HG02678 (cell line): ENCODE measurements around the gene PLA2G6.

Experiments
- ATAC-seq: cut with Tn5 transposase; IDR thresholded peaks from one replicate; pipeline ENCODE4 v1.9.1; 2021; ENCODE audit warnings: mild to moderate bottlenecking, moderate library complexity; ENCODE audit not compliant: unreplicated experiment

The PLA2G6 gene

DNA sequence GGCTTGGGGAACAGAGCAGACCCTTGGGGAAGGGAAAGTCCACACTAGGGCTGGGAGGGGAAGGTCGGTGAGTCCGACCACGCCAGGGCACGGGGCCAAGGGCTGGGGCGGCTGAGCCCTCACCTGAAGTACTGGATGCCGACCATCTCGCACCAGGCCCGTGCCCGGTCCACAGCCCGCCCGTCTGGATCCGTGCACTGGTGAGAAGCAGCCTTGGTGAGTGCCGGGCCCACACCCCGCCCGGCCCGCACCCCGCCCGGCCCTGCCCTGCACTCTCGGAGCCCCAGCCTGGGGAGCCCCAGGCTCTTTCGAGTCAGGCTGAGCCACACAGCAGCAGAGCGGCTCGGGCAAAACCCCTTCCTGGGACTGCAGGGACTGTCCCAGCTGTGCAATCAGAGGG lies 69.2 kb downstream of the PLA2G6 start:
- no peak for ATAC-seq

GRCh38 chr22:38111925-38112355 lies 69.7 kb downstream of the PLA2G6 start:
- ATAC-seq, result no peak

GRCh38 chr22:38110863-38111852 lies 70.5 kb downstream of the PLA2G6 start:
- no peak for ATAC-seq

DNA sequence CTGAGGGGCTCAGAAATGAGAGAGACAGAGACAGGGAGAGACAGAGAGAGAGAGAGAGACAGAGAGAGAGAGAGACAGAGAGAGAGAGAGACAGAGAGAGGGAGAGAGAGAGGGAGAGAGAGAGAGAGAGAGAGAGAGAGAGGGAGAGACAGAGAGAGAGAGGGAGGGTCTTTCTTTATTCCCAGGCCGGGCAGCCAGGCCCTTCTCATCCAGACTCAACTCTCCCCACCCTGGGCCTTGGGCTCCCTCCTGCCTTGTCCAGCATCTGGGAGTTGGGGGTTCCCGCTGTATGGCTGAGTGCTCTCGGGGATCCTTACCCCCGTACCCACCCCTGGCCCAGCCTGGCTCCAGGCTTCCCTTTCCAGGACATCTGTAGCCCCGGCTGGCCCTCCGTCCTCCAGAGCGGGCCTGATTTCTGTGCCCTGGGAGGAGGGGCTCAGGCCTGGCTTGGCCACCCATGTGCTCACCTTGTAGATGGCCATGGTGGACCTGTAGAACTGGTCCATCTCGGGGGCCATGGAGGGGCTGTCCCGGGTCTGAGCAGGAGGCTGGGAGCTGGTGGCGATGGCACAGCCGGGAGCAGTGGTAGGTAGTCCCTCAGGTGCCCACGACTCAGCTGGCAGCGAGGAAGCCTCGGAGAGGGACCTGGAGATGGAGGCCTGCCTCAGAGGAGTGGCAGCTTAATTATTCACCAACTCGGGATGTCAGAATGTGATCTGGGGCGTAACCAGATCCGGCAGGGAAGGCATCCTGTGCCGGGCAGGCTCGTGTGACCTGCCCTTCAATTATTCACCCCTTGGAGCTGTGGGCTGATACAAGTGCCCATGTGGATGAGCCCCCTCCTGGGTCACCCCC lies 71.4 kb downstream of the PLA2G6 start, which contains the start of gene BAIAP2L2:
Gene BAIAP2L2, minus strand, starts transcription at position 677 of the 855 bp plus-strand sequence. Its CDS starts 159 bp downstream, at position 518.
- no peak for ATAC-seq

DNA sequence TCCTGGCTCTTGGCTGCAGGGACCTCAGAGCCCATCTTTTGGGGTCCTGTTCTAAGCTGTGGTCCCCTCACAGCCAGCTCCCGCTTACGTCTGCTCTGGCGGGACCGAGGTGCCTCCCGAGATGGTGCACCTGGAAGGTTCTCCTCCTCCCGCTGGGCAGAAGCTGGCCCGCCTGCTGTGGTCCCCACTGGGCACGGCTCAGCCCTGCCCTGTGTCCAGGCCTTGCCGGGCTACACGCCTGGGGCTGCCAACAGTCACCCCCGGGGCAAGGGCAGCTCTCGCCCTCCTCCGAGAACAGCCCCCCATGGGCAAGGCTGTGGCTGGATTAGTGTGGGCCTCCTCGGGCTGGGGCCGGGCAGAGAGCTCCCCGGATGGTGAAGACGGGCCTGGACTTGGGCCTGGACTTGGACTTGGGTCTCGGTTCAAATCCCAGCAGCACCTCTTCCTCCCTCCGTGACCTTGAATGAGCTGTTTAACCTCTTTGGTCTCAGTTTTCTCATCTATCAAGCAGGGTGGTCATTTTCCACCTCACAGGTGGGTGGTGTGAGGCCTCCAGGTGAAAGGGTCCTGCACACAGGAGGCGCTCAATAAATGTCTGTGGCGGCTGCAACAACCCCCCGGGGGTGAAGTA lies 72.1 kb downstream of the PLA2G6 start:
- no peak for ATAC-seq

DNA sequence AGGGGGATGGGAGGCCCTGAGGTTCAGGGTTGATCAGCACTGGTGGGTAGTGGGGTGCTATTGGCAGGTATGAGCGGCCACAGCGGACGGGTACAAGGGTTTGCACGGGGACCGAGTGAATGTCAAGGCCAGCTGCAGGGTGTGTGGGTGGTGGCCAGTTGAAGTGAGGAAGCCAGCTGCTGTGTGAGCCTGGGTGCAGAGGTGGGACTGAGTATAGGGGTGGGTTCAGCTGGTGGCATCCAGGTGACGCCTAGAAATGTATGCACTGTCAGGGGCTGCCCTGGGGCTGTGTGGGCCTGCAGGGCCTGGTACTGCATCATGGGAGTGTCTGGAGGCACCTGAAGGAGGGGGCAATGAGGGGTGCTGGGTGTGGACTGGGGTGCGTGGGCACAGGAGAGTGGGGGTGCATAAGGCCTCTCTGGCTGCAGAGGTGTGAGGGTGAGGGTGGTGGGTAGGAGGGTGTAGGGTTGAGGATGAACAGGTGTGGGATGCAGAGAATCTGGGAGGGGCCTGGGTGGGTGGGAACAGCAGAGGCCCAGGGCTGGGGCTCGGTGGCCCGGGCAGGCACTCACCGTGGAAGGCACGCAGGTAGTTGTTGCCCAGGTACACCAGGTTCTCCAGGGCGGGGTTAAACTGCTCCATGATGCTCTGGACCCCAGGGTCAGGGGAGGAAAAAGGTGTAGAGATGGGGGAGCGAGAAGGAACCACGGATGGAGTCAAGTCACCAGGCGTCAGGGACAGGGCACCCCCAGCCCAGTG lies 72.9 kb downstream of the PLA2G6 start:
- ATAC-seq, result no peak

DNA sequence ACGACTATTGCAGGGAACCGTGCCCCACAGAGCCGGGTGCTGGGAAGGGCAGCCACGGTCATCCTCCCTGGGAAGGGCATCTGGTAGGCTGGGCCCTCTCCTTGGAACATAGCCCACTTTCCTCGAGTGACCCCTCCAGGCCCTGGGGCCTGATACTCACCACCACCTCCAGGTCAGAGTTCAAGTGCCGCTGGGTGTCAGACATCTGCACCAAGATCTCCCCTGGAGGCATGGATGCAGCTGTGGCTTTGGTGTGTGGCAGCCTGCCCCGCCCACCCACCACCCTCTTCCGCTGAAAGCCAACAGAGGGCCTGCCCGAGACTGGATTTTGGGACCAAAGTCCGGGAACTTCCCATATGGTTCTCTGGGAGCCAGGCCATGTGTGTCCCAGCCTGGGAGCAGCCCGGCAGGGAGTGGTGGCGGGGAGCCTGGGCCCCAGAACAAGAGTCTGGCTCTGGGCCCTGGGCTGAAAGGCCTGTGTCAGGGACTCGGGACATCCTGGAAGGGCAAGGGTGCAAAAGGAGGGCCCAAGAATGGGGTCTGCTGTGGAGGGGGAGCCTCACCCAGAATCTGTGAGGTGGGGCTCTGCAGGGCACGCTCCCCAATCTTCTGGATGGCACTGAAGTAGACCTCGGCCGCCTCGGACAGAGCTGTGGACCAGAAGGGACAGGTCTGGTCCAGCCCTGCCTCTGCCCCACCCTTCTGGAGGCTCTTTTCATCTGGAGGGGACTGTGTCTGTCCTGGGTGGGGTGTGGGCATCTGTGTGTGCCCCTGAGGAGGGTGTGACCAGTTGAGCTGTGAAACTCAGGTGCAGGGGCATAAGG lies 73.7 kb downstream of the PLA2G6 start:
- no peak for ATAC-seq

DNA sequence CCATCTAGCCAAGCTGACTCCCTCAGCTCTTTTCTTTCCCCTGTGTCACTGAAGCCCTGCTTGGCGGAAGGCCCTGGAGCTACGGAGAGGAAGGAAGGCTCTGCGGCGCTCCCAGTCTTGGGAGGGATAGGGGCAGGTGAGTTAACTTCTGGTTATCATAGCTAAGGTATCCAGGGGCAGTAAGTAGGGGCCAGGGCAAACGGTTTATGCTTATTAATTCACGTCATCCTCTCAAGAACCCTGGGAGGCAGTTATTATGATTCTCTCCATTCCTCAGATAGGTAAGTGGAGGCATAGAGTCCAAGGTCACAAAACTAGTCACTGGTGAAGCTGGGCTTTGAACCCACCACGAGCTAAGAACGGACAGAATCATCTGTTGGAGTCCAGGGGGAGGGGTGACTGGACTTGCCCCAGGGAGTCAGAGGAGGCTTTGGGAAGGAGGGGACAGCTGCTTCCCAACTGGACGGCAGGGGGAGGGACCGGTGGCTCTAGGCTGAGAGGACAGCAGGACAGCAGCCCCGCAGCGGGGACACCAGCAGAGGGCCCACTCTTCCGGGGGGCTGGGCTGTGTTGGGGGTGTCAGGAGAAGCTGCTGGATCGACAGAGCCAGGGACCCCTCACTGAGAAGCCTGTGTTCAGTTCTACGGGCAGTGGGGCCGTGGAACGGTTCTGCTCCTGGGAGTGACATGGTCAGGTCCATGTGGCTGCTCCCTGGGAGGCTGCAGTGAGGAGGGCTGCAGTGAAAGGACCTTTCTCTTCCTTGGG lies 74.6 kb downstream of the PLA2G6 start:
- ATAC-seq, result no peak

DNA sequence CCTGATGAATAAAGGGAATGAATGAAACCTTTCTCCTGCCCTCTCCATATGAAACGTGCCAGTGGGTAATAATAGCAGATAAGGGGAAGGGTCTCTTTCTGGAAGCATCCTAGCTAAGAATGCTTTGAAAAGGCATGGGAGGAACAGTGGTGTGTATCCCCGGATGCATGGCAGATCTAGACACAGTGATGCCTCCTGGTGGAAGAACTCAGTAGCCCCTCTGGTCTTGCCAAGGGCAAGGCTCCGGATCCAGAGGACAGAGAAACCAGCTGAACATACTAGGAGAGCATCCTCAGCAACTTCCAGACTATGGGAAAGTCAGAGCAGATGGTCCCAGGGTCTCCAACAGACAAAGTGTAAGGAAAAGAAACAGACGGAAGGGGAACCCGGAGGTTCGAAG lies 77.5 kb downstream of the PLA2G6 start:
- no peak for ATAC-seq

- ATAC-seq, result no peak
These were observed 78.0 kb downstream of the PLA2G6 start for GRCh38 chr22:38103641-38104040.

DNA sequence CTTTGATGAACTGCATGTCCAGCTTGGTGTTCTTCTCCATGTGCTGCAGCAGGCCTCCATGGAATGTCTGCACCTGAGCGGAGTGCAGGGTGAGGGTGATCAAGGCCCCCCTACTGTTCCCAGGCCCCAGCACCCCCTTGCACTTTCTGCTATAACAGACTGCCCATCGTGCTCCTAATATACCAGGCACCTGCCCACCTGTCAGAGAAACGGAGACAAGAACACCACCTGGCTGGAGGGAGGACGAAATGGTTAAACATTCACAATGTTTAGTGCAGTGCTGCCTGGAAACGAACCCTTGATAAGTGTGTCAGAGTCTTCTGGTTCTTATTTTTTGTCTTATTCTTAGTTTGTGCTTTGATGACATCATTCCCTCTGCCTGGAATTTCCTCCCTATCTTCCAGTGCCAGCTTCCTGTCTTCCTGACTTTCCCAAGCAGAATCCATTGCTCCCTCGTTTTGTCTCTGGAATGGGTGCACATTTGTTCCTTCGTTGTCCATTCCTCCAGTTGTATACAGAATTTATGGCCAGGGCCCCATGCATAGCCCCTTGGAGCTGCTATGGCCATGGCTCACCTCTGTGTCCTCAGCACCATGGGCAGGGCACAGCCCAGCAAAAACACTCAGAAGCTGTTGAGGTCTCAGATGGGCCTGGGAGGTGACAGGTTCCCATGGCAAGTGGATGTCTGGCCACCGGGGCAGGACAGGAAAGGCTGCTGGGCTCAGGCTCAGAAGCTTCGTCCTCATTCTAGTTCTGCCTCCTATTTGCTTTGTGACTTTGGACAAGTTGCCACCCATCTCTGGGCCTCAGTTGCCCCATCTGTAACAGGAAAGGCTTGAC lies 83.0 kb downstream of the PLA2G6 start:
- ATAC-seq, result no peak

GRCh38 chr22:38097557-38098409 lies 83.8 kb downstream of the PLA2G6 start:
- ATAC-seq, result no peak

GRCh38 chr22:38097058-38097457 lies 84.6 kb downstream of the PLA2G6 start:
- no peak for ATAC-seq

DNA sequence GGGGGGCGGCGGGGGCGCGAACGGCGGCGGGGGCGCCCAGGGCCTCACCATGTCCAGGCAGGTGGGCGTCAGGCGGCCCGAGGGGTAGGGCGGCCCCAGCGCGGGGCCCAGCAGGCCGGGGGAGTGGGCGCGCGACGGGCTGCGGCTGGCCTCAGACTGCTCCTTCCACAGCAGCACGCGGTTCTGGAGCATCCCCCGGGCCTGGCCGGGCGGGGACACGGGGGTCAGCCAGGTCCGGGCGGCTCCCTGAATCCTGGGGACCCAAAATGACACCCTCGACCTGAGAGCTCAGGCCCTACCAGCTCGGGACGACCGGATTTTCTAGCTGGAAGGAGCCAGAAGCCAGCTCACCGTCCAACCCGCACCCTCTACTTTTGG lies 92.2 kb downstream of the PLA2G6 start:
- ATAC-seq, result no peak

GRCh38 chr22:38088629-38089473 lies 92.8 kb downstream of the PLA2G6 start:
- ATAC-seq, result no peak

DNA sequence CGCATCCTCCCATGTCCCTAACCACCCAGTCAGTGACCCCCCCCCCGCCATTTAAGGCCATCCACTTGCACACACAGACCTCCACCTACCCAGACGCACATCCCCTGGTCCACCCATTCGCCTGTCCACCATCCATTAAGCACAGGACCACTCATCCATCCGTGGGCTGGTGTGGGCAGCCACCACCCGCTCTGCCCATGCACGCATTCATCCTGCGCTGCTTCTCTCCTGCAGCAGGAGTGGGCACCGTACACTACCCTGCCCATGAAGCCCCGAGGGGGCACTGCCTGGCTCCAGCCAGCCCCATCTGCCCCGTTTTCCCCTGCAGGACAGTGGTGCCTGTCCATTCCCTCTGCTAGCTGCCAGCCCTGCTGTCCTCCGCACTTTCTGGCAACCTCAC lies 93.8 kb downstream of the PLA2G6 start:
- ATAC-seq, result no peak
